A673 (cell line): ENCODE results near the gene OSBPL8. TPM values are rescaled to one million over a fixed set of nuclear protein-coding genes. Genes with fewer than 3 reads are reported as not detected.

Experiments
- BruUV-seq: library from RNA; stranded (reverse); fragments of 400-500 nt; replicated peaks from 2 replicates; lab custom pipeline; 2021; lab: Mats Ljungman, UMichigan
- CTCF ChIA-PET: fragments of 300-600 bp; sonication (Branson Sonifier 250); formaldehyde crosslinking; loops from one replicate; lab custom pipeline; 2022; ENCODE audit warnings: antibody characterized with exemption; lab: Charles Lee
- POLR2A ChIA-PET: fragments of 300-600 bp; sonication (Branson Sonifier 250); formaldehyde crosslinking; loops from one replicate; lab custom pipeline; 2022; ENCODE audit warnings: antibody characterized with exemption; ENCODE audit not compliant: low non-redundant PET; lab: Charles Lee
- DNase-seq: peaks from one replicate; pipeline ENCODE4 v3.0.0-alpha.2; 2015; ENCODE audit warnings: low spot score
- H3K27ac ChIP-seq: fragments of 200-600 bp; sonication (generic); 2 replicates; pipeline ENCODE4 v1.5.1; 2016; ENCODE audit warnings: mixed run types, low read depth, mild to moderate bottlenecking, mixed read lengths, antibody characterized with exemption, low read length; ENCODE audit not compliant: poor library complexity, severe bottlenecking
- H3K27me3 ChIP-seq: fragments of 200-600 bp; sonication (generic); replicated peaks from 2 replicates; pipeline ENCODE4 v1.6.1; 2017; ENCODE audit warnings: mixed run types, low read depth, mild to moderate bottlenecking, mixed read lengths, antibody characterized with exemption, low read length; ENCODE audit not compliant: insufficient read depth, poor library complexity
- H3K36me3 ChIP-seq: fragments of 200-600 bp; sonication (generic); 2 replicates; pipeline ENCODE4 v1.6.1; 2016; ENCODE audit warnings: mixed run types, mild to moderate bottlenecking, mixed read lengths, antibody characterized with exemption, low read length; ENCODE audit not compliant: insufficient read depth, poor library complexity, severe bottlenecking
- H3K4me1 ChIP-seq: fragments of 200-600 bp; sonication (generic); 2 replicates; pipeline ENCODE4 v1.6.1; 2017; ENCODE audit warnings: mixed run types, mild to moderate bottlenecking, mixed read lengths, antibody characterized with exemption, low read length; ENCODE audit not compliant: insufficient read depth, poor library complexity, severe bottlenecking
- H3K4me3 ChIP-seq: fragments of 200-600 bp; sonication (generic); 2 replicates; pipeline ENCODE4 v1.5.1; 2016; ENCODE audit warnings: low read depth, mixed run types, mild to moderate bottlenecking, mixed read lengths, low read length; ENCODE audit not compliant: poor library complexity, severe bottlenecking
- H3K9me3 ChIP-seq: fragments of 200-600 bp; sonication (generic); 2 replicates; pipeline ENCODE4 v1.6.1; 2016; ENCODE audit warnings: mixed run types, low read depth, mild to moderate bottlenecking, mixed read lengths, antibody characterized with exemption, low read length; ENCODE audit not compliant: poor library complexity, severe bottlenecking
- CTCF ChIP-seq: fragments of 300-800, 200-600 bp; sonication (generic); conservative IDR thresholded peaks from 2 replicates; pipeline ENCODE4 v1.5.1; 2017; ENCODE audit warnings: low read depth, mild to moderate bottlenecking, antibody characterized with exemption, low read length, moderate library complexity, mixed read lengths
- EZH2 ChIP-seq: fragments of 200-600 bp; sonication (generic); IDR thresholded peaks from 2 replicates; pipeline ENCODE4 v1.6.1; 2017; ENCODE audit warnings: borderline replicate concordance, low read depth, mild to moderate bottlenecking, mixed read lengths, antibody characterized with exemption, low read length; ENCODE audit not compliant: poor library complexity, severe bottlenecking
- intact Hi-C: fragments of 100-400 bp; cut with micrococcal nuclease; formaldehyde crosslinking; loops from one replicate; pipeline ENCODE4 v1.10.0; 2022; ENCODE audit not compliant: unreplicated experiment
- total RNA-seq: library from RNA; stranded (reverse); gene quantifications from 2 replicates; pipeline ENCODE4 v1.2.3, GENCODE V29; 2021

Gene OSBPL8
- total RNA-seq, 1 experiment from 2014 or later, result 86.1 TPM

GRCh38 chr12:76308866-76309265 lies 250.7 kb downstream of the OSBPL8 start:
- BruUV-seq, result no TSS peak
- TF ChIP-seq EZH2 (no peak), CTCF (no peak)
- Histone ChIP-seq H3K9me3 (no peaks in the 10 kb centered on the region), H3K27me3 (no peaks in the 10 kb centered on the region), H3K27ac (no peak overlapping the region), H3K36me3 (no peaks in the 10 kb centered on the region), H3K4me3 (no peak overlapping the region), H3K4me1 (no peaks in the 10 kb centered on the region)
- DNase-seq, result no peak
- CTCF ChIA-PET, result no interaction called here
- POLR2A ChIA-PET, result no interaction called here
- intact Hi-C loops, result no loop called here

- Histone ChIP-seq H3K36me3 (no peaks in the 10 kb centered on the region), H3K4me3 (no peak overlapping the region), H3K27ac (no peak overlapping the region), H3K9me3 (no peaks in the 10 kb centered on the region), H3K4me1 (no peaks in the 10 kb centered on the region), H3K27me3 (no peaks in the 10 kb centered on the region)
- ChIA-PET POLR2A (no interaction called here), CTCF (no interaction called here)
- intact Hi-C loops, result no loop called here
- no peak for DNase-seq
- BruUV-seq, result no TSS peak
- TF ChIP-seq CTCF (no peak), EZH2 (no peak)
Observed at GRCh38 chr12:76307083-76307482, 252.5 kb downstream of the OSBPL8 start.

GRCh38 chr12:76303989-76304460 lies 255.5 kb downstream of the OSBPL8 start:
- CTCF ChIA-PET, result no interaction called here

More at GRCh38 chr12:76303989-76304460, 255.5 kb downstream of the OSBPL8 start:
- Histone ChIP-seq H3K27me3 (no peaks in the 10 kb centered on the region), H3K27ac (no peak overlapping the region), H3K4me3 (no peak overlapping the region), H3K9me3 (no peaks in the 10 kb centered on the region), H3K36me3 (no peaks in the 10 kb centered on the region), H3K4me1 (no peaks in the 10 kb centered on the region)
- DNase-seq, result no peak
- TF ChIP-seq CTCF (no peak), EZH2 (no peak)
- POLR2A ChIA-PET, result no interaction called here
- intact Hi-C loops, result no loop called here
- BruUV-seq, result no TSS peak
